Stomach (tissue), 9 donors: ENCODE measurements around the gene GPC6. TPM values are rescaled to one million over a fixed set of nuclear protein-coding genes. Genes with fewer than 3 reads are reported as not detected.

Source experiments
- DNase-seq, 2 donors: peaks; one replicate each; pipeline versions ENCODE4 v3.0.0 to v3.0.0-alpha.2; 2013 to 2019
- H3K27ac ChIP-seq, 5 donors: fragments of 200-600 bp in 4 of 5; sonication (generic) in 4 of 5; one replicate each; pipeline ENCODE4 v1.5.1; 2013 to 2019; ENCODE audit warnings: mild to moderate bottlenecking in 1 of 5, moderate library complexity in 1 of 5
- H3K27me3 ChIP-seq, 3 donors: fragments of 200-600 bp; sonication (generic); one replicate each; pipeline ENCODE4 v1.5.1; 2017 to 2019; ENCODE audit warnings: mixed run types in 1 of 3
- H3K36me3 ChIP-seq, 4 donors: fragments of 200-600 bp; sonication (generic); 1 replicate in 3 of 4; 2 replicates in 1 of 4; pipeline ENCODE4 v1.5.1; 2016 to 2019
- H3K4me1 ChIP-seq, 4 donors: fragments of 200-600 bp; sonication (generic); one replicate each; pipeline ENCODE4 v1.5.1; 2016 to 2019
- H3K4me3 ChIP-seq, 4 donors: fragments of 200-600 bp; sonication (generic) in 3 of 4; one replicate each; pipeline ENCODE4 v1.5.1; 2016 to 2019; ENCODE audit warnings: mild to moderate bottlenecking in 1 of 4
- H3K9me3 ChIP-seq, 4 donors: fragments of 200-600 bp; sonication (generic); one replicate each; pipeline ENCODE4 v1.5.1; 2016 to 2019
- CTCF ChIP-seq, 7 experiments: fragments of 450-650 bp in 4 of 7; fragments of 200-600 bp in 3 of 7; sonication (generic) in 3 of 7; IDR thresholded peaks; one replicate each; pipeline ENCODE4 v1.5.1; 2016 to 2019; ENCODE audit warnings: antibody characterized with exemption in 7 of 7, control low read depth in 2 of 7, mild to moderate bottlenecking in 1 of 7
- EP300 ChIP-seq: sonication (generic); formaldehyde crosslinking; IDR thresholded peaks from one replicate; pipeline ENCODE4 v1.6.1; 2017; ENCODE audit warnings: antibody characterized with exemption
- POLR2A ChIP-seq, 4 donors: fragments of 450-650 bp; IDR thresholded peaks; one replicate each; pipeline ENCODE4 v1.6.1; 2016; ENCODE audit warnings: antibody characterized with exemption in 4 of 4, control low read depth in 2 of 4, mild to moderate bottlenecking in 1 of 4, moderate library complexity in 1 of 4
- POLR2AphosphoS5 ChIP-seq, 3 donors: sonication (generic); formaldehyde crosslinking; IDR thresholded peaks; one replicate each; pipeline ENCODE4 v1.6.1; 2016; ENCODE audit warnings: antibody characterized with exemption in 3 of 3
- WGBS, 5 donors: extraction: QIAGEN DNeasy Blood & Tissue Kit in 3 of 5; methylation state at CpG; one replicate each; pipeline versions ENCODE4 v1.1.5 to v1.1.7; 2013 to 2018; 5-methylcytosine and 5-hydroxymethylcytosine counted together
- intact Hi-C: fragments of 100-400 bp; cut with DNase I; formaldehyde crosslinking; loops from one replicate; pipeline ENCODE4 v1.15.1; 2023; ENCODE audit warnings: low total_unique reads
- polyA plus RNA-seq, 3 donors: library from polyadenylated mRNA; stranded (reverse); fragments of 200-250 nt; gene quantifications; one replicate each; pipeline ENCODE4 v1.2.3, GENCODE V29; 2013
- total RNA-seq, 5 donors: library from RNA; depleted of rRNA; stranded (reverse); fragments of >200 nt; gene quantifications; one replicate each; pipeline versions ENCODE4 v1.1.0 to v1.2.3, GENCODE V29; 2014 to 2016
- donor health status: healthy with polysubstance abuse.
- donor health status: Bipolar disorder and iron deficiency.
- donor health status: healthy.

Gene GPC6
- total and polyA plus RNA-seq, 8 donors = 0.70 to 52.7 (median 5.6) TPM

DNA sequence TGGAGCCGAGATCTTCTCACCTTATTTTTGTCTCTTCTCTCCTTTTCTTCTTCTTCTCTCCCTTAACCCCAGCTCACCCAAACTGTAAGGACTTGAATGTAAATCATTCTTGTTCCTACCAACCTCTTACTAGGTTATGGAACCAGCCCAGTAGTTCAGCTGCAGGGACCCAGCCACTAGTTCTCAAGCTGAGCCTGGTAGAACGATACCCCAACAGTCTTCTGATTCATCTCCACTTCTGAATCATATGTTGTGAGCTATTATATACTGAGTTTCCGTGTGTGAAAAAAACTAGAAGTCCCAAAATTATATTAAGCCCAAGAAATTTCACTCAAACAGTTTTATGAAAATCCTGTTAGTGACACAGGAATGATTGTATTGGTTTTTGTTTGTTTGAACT lies 1185.1 kb downstream of the GPC6 start:
- Histone ChIP-seq H3K4me1 (peaks cover 0 to 18% (median 0%) of the 10 kb centered on the region in 4 donors), H3K36me3 (no peaks in the 10 kb centered on the region), H3K27ac (no peak overlapping the region), H3K9me3 (no peaks in the 10 kb centered on the region), H3K27me3 (peaks cover 0 to 11% (median 0%) of the 10 kb centered on the region in 3 donors), H3K4me3 (no peak overlapping the region)
- intact Hi-C loops = no loop called here
- DNase-seq = no peak
- TF ChIP-seq POLR2AphosphoS5 (IDR thresholded peaks at IDR 0.05) (no peak), CTCF (IDR thresholded peaks at IDR 0.05) (no peak), POLR2A (IDR thresholded peaks at IDR 0.05) (no peak)
- WGBS, 5 donors = 44 to 79% (median 69%) methylated on average over 3 of the region's 3 CpGs

DNA sequence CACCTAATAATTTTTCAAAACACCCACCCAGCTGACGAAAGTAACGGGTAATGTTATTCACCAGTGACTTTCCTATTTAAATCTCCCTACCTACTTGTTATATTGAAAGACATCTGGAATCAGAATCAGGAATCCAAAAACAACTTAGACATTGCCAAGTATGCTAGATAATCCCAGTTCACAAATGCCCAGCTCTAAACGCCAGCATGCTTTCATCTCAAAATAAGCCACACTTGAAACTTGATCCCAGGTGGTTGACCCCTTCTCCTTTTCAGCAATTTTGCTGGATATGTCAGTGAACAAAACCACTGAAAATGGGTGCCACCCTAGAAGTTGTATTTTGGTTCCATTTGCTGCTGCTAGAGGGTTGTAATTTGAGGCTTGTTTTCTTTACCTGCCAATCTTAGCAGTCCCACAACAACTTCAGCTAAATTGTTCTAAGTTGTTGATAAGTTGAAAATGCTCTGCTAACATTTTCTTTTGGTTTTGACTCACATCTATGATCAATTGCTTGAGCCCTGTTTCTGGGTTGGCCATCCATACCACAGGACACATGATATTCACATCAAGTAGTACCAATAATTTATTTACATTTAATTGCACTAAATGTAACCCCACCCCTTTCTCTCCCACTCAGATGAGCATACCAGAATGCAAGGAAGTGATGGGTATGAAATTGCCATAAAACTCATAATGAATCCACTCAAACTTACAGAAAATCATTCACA lies 1186.4 kb downstream of the GPC6 start:
- no peak overlapping the region for H3K27ac ChIP-seq
- peaks cover 0 to 5% (median 0%) of the 10 kb centered on the region in 4 donors for H3K9me3 ChIP-seq
- H3K36me3 ChIP-seq = no peaks in the 10 kb centered on the region
- TF ChIP-seq POLR2A (IDR thresholded peaks at IDR 0.05) = no peak
- no peak for TF ChIP-seq CTCF (IDR thresholded peaks at IDR 0.05)
- no peak for TF ChIP-seq POLR2AphosphoS5 (IDR thresholded peaks at IDR 0.05)
- no peak for TF ChIP-seq EP300
- WGBS, 5 donors = 46 to 68% (median 58%) methylated on average over 3 of the region's 3 CpGs
- intact Hi-C loops = no loop called here
- peaks cover 0 to 18% (median 0%) of the 10 kb centered on the region in 4 donors for H3K4me1 ChIP-seq
- no peak for DNase-seq
- peaks cover 0 to 11% (median 0%) of the 10 kb centered on the region in 3 donors for H3K27me3 ChIP-seq
- H3K4me3 ChIP-seq = no peak overlapping the region

GRCh38 chr13:94413598-94413944 lies 1187.0 kb downstream of the GPC6 start:
- H3K4me1 ChIP-seq = peaks cover 0 to 18% (median 0%) of the 10 kb centered on the region in 4 donors
- TF ChIP-seq POLR2AphosphoS5 (IDR thresholded peaks at IDR 0.05) = no peak
- no peak for TF ChIP-seq EP300
- TF ChIP-seq POLR2A (IDR thresholded peaks at IDR 0.05) = no peak
- TF ChIP-seq CTCF (IDR thresholded peaks at IDR 0.05) = no peak
- H3K9me3 ChIP-seq = peaks cover 0 to 5% (median 0%) of the 10 kb centered on the region in 4 donors
- no peak for DNase-seq
- H3K27me3 ChIP-seq = peaks cover 0 to 11% (median 0%) of the 10 kb centered on the region in 3 donors
- H3K36me3 ChIP-seq = no peaks in the 10 kb centered on the region
- no peak overlapping the region for H3K4me3 ChIP-seq
- intact Hi-C loops = no loop called here
- H3K27ac ChIP-seq = no peak overlapping the region

DNA sequence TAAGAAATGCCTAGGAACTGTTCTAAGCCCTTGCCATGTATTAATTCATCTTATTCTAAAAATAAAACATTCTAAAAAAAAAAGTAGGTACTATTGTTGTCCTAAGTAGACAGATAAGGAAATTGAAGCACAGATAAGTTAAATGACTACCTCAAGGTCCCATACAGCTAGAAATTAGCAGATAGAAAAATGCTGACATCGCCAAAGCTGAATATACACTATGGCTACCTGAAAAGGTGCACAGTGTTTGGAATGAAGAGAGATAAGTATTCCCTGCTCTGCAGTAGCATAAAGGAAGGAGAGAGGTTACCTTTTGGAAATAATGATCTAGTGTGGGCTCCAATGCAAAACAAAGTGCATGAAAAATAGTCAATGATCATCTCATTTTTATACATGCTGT lies 1187.5 kb downstream of the GPC6 start:
- peaks cover 0 to 11% (median 0%) of the 10 kb centered on the region in 3 donors for H3K27me3 ChIP-seq
- WGBS, 5 donors = 63 to 74% (median 69%) methylated on average over 1 of the region's 1 CpG
- peaks cover 0 to 18% (median 0%) of the 10 kb centered on the region in 4 donors for H3K4me1 ChIP-seq
- H3K27ac ChIP-seq = no peak overlapping the region
- H3K4me3 ChIP-seq = no peak overlapping the region
- H3K36me3 ChIP-seq = no peaks in the 10 kb centered on the region
- DNase-seq = no peak
- H3K9me3 ChIP-seq = peaks cover 0 to 5% (median 0%) of the 10 kb centered on the region in 4 donors
- intact Hi-C loops = no loop called here
- TF ChIP-seq EP300 (no peak), POLR2A (IDR thresholded peaks at IDR 0.05) (no peak), CTCF (IDR thresholded peaks at IDR 0.05) (no peak), POLR2AphosphoS5 (IDR thresholded peaks at IDR 0.05) (no peak)
